Ishikawa (cell line): ENCODE results near the gene SPATA6.

Experiments
- CEBPB ChIP-seq: IDR thresholded peaks from 2 replicates; pipeline ENCODE4 v1.6.1; 2012
- CREB1 ChIP-seq: IDR thresholded peaks from 2 replicates; pipeline ENCODE4 v1.6.1; 2012; ENCODE audit warnings: low read depth
- EGR1 ChIP-seq: IDR thresholded peaks from 2 replicates; pipeline ENCODE4 v1.6.1; 2012
- EP300 ChIP-seq: IDR thresholded peaks from 2 replicates; pipeline ENCODE4 v1.6.1; 2012; ENCODE audit warnings: borderline replicate concordance
- FOXM1 ChIP-seq: IDR thresholded peaks from 2 replicates; pipeline ENCODE4 v1.6.1; 2012; ENCODE audit warnings: low read depth, borderline replicate concordance
- NFIC ChIP-seq: IDR thresholded peaks from 2 replicates; pipeline ENCODE4 v1.6.1; 2012
- RAD21 ChIP-seq: IDR thresholded peaks from 2 replicates; pipeline ENCODE4 v1.6.1; 2012; ENCODE audit warnings: low read depth
- TAF1 ChIP-seq: IDR thresholded peaks from 2 replicates; pipeline ENCODE4 v1.6.1; 2012; ENCODE audit warnings: low read depth, mild to moderate bottlenecking
- TCF12 ChIP-seq: IDR thresholded peaks from 2 replicates; pipeline ENCODE4 v1.6.1; 2012; ENCODE audit warnings: low read depth
- TEAD4 ChIP-seq: IDR thresholded peaks from 2 replicates; pipeline ENCODE4 v1.6.1; 2012
- YY1 ChIP-seq: IDR thresholded peaks from 2 replicates; pipeline ENCODE4 v1.6.1; 2012; ENCODE audit warnings: low read depth
- ZBTB7A ChIP-seq: IDR thresholded peaks from 2 replicates; pipeline ENCODE4 v1.6.1; 2012; ENCODE audit warnings: low read depth
- TF ChIP-seq, protein P1 (sequence below): IDR thresholded peaks from 2 replicates; pipeline ENCODE4 v1.6.1; 2012
- TF ChIP-seq, protein P2 (sequence below): IDR thresholded peaks from 2 replicates; pipeline ENCODE4 v1.6.1; 2012
- TF ChIP-seq, protein P3 (sequence below): IDR thresholded peaks from 2 replicates; pipeline ENCODE4 v1.6.1; 2012; ENCODE audit warnings: low read depth, mild to moderate bottlenecking

The SPATA6 gene

DNA sequence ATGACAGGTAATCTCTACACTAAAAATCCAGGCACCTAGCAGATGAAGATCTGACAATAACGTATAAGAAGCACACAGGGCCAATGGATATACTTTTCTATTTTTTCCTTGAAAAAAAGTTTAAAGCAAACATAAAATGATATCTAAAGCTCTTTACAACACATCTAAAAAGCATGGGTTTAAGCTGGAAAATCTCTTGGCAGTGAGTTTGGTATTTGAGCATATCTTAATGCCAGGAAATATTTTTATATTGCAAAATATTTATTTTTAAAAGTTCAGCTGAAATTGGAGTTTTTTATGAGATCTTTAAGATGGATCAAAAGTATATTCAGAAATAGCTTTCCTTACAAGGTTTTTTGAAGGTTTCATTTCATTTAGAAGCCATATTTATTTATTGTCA, 209.0 kb downstream of the SPATA6 start:
- TF ChIP-seq TEAD4 = no peak
- no peak for TF ChIP-seq NFIC
- no peak for TF ChIP-seq EP300
- TF ChIP-seq RAD21 = no peak
- TF ChIP-seq ZBTB7A = no peak
- TF ChIP-seq, protein P1, sequence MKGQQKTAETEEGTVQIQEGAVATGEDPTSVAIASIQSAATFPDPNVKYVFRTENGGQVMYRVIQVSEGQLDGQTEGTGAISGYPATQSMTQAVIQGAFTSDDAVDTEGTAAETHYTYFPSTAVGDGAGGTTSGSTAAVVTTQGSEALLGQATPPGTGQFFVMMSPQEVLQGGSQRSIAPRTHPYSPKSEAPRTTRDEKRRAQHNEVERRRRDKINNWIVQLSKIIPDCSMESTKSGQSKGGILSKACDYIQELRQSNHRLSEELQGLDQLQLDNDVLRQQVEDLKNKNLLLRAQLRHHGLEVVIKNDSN = no peak
- no peak for TF ChIP-seq TAF1
- no peak for TF ChIP-seq CREB1
- TF ChIP-seq TCF12 = no peak
- TF ChIP-seq, protein P2, sequence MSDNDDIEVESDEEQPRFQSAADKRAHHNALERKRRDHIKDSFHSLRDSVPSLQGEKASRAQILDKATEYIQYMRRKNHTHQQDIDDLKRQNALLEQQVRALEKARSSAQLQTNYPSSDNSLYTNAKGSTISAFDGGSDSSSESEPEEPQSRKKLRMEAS = no peak
- no peak for TF ChIP-seq FOXM1
- TF ChIP-seq EGR1 = no peak
- no peak for TF ChIP-seq YY1
- TF ChIP-seq CEBPB = no peak
- TF ChIP-seq, protein P3, sequence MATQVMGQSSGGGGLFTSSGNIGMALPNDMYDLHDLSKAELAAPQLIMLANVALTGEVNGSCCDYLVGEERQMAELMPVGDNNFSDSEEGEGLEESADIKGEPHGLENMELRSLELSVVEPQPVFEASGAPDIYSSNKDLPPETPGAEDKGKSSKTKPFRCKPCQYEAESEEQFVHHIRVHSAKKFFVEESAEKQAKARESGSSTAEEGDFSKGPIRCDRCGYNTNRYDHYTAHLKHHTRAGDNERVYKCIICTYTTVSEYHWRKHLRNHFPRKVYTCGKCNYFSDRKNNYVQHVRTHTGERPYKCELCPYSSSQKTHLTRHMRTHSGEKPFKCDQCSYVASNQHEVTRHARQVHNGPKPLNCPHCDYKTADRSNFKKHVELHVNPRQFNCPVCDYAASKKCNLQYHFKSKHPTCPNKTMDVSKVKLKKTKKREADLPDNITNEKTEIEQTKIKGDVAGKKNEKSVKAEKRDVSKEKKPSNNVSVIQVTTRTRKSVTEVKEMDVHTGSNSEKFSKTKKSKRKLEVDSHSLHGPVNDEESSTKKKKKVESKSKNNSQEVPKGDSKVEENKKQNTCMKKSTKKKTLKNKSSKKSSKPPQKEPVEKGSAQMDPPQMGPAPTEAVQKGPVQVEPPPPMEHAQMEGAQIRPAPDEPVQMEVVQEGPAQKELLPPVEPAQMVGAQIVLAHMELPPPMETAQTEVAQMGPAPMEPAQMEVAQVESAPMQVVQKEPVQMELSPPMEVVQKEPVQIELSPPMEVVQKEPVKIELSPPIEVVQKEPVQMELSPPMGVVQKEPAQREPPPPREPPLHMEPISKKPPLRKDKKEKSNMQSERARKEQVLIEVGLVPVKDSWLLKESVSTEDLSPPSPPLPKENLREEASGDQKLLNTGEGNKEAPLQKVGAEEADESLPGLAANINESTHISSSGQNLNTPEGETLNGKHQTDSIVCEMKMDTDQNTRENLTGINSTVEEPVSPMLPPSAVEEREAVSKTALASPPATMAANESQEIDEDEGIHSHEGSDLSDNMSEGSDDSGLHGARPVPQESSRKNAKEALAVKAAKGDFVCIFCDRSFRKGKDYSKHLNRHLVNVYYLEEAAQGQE = no peak

DNA sequence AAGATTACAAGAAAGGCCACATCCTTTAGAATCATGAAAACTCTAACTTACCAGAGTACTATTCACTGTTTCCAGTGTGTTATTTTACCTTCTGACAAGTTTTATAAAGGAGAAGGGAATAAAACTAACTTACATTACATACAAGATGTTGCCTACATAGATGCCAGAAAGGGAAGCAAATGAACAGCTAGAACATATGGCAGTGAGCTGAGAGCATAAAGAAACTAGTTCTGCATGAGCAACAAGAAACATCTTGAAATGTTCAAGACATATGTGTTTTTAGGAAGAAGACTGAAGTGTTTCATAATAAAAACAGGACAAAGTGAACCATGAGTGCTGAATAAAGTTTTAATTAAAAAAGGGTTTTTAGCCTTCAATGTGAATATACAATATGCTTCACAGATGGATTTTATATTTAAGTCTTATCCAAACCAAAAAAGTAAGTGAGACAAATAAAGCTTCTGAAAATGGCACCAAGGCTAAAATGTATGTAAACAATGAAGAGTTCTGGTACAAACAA, 210.1 kb downstream of the SPATA6 start:
- no peak for TF ChIP-seq NFIC
- no peak for TF ChIP-seq YY1
- no peak for TF ChIP-seq TEAD4
- TF ChIP-seq CREB1 = no peak
- no peak for TF ChIP-seq ZBTB7A
- no peak for TF ChIP-seq RAD21
- TF ChIP-seq EGR1 = no peak
- no peak for TF ChIP-seq CEBPB
- no peak for TF ChIP-seq FOXM1
- TF ChIP-seq, protein P2 = no peak
- no peak for TF ChIP-seq TCF12
- TF ChIP-seq, protein P3 = no peak
- no peak for TF ChIP-seq EP300
- no peak for TF ChIP-seq TAF1
- TF ChIP-seq, protein P1 = no peak

DNA sequence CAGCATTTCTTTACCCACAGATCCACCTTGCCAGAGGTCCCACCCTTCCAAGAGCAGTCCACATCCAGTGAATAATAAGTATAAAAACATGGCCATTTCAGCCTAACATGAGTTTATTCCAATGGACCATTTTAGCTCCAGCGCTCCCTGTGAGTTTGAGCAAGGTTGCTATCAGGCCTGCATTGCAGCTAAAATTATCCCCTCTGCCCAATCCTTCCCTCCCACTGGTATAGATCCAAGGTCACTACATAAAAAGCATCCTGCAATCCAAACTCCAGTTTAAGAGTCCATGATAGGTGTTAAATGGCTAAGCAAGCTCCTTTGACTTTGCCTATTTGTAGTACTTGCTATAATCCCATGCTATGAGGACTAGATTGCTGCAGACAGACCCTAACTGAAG, 213.9 kb downstream of the SPATA6 start:
- no peak for TF ChIP-seq CREB1

DNA sequence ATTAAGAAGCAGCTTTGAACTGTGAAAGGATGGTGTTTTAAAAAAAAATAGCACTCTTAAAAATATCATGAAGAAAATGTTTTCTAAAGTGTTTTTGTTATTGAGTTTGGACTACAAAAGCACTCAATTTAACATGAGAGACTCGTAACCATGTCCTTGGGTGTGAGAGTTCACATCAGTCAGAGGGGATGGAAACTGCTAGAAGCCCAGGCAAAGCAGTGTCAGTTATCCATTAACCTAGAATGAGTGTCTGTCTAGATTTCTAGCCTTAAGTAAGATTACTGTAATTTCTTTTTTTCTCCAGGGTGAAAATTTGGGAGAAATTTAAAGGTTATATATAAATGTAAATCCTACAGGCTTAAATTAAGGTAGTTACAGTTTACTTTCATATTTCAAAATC, 217.8 kb downstream of the SPATA6 start:
- TF ChIP-seq CREB1 = no peak
- no peak for TF ChIP-seq ZBTB7A
- TF ChIP-seq, protein P3 = no peak
- no peak for TF ChIP-seq TAF1
- no peak for TF ChIP-seq FOXM1
- TF ChIP-seq EP300 = no peak
- TF ChIP-seq TCF12 = no peak
- no peak for TF ChIP-seq NFIC
- TF ChIP-seq, protein P2 = no peak
- no peak for TF ChIP-seq RAD21
- TF ChIP-seq, protein P1 = no peak
- TF ChIP-seq TEAD4 = no peak
- TF ChIP-seq CEBPB = no peak
- TF ChIP-seq YY1 = no peak

DNA sequence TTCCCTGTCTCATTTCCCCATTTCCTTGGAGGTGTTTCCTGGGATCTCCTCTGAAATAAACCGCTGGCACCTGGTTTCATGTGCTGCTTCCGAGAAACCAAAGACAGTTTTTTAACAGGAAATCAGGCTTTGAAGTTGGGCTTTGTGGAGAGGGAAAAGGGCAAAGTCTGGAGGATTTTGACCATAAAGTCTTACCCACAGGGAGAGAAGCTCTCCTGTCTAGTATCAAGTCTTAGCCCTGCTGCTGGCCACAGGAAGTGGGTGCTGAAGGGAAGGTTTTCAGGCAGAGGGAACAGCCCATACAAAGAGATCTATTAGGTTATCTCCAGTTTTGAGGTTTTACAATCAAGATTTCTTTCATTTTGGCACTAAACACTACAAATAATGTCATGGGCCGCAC, 220.2 kb downstream of the SPATA6 start:
- TF ChIP-seq CREB1 (no peak), TAF1 (no peak), EP300 (no peak), NFIC (no peak)
- TF ChIP-seq, protein P1 = no peak
- TF ChIP-seq, protein P2 = no peak
